ENCODE results near the gene COMMD10. TPM values are rescaled to one million over a fixed set of nuclear protein-coding genes. Genes with fewer than 3 reads are reported as not detected.

The COMMD10 gene
- total RNA-seq, 4 donors from 2014 or later = 17.6 to 35.7 (median 25.7) TPM

GRCh38 chr5:116289276-116289675 lies 204.5 kb downstream of the COMMD10 start:
- Histone ChIP-seq H3K4me3 (no peak overlapping the region), H3K36me3 (peaks cover 0 to 8% (median 3%) of the 10 kb centered on the region in 4 donors), H3K4me1 (peaks cover 0 to 5% (median 0%) of the 10 kb centered on the region in 4 donors), H3K9me3 (peaks cover 0 to 30% (median 15%) of the 10 kb centered on the region in 4 donors), H3K27me3 (no peaks in the 10 kb centered on the region), H3K27ac (replicated peaks in 1 of 4) (no peak overlapping the region)
- DNase-seq (ENCODE audit: extremely low spot score) = no peak
- 80% methylated on average over 3 of the region's 3 CpGs for WGBS
- intact Hi-C loops (cut with DNase I) = no loop called here
- TF ChIP-seq POLR2AphosphoS5 (IDR thresholded peaks at IDR 0.05) = no peak
- TF ChIP-seq CTCF (IDR thresholded peaks at IDR 0.05) = no peak
- no peak for TF ChIP-seq POLR2A (IDR thresholded peaks at IDR 0.05; ENCODE audit: low read depth)
- TF ChIP-seq EP300 (IDR thresholded peaks at IDR 0.05) = no peak

- H3K4me3 ChIP-seq = no peak overlapping the region
- intact Hi-C loops (cut with DNase I) = no loop called here
- H3K9me3 ChIP-seq = peaks cover 0 to 29% (median 12%) of the 10 kb centered on the region in 4 donors
- peaks cover 0 to 5% (median 0%) of the 10 kb centered on the region in 4 donors for H3K4me1 ChIP-seq
- no peaks in the 10 kb centered on the region for H3K27me3 ChIP-seq
- no peak overlapping the region for H3K27ac ChIP-seq (replicated peaks in 1 of 4)
- no peak for DNase-seq (ENCODE audit: extremely low spot score)
- H3K36me3 ChIP-seq = peaks cover 0 to 8% (median 3%) of the 10 kb centered on the region in 4 donors
- TF ChIP-seq POLR2AphosphoS5 (IDR thresholded peaks at IDR 0.05) = no peak
- TF ChIP-seq CTCF (IDR thresholded peaks at IDR 0.05) = no peak
- no peak for TF ChIP-seq POLR2A (IDR thresholded peaks at IDR 0.05; ENCODE audit: low read depth)
- no peak for TF ChIP-seq EP300 (IDR thresholded peaks at IDR 0.05)
- WGBS = 85% methylated on average over 1 of the region's 1 CpG
Observed at GRCh38 chr5:116291271-116291670, 206.4 kb downstream of the COMMD10 start.

- H3K27ac ChIP-seq (replicated peaks in 1 of 4) = no peak overlapping the region
- TF ChIP-seq EP300 (IDR thresholded peaks at IDR 0.05) (no peak), CTCF (IDR thresholded peaks at IDR 0.05) (no peak), POLR2A (IDR thresholded peaks at IDR 0.05; ENCODE audit: low read depth) (no peak), POLR2AphosphoS5 (IDR thresholded peaks at IDR 0.05) (no peak)
- H3K9me3 ChIP-seq = peaks cover 0 to 21% (median 10%) of the 10 kb centered on the region in 4 donors
- peaks cover 0 to 9% (median 4%) of the 10 kb centered on the region in 4 donors for H3K36me3 ChIP-seq
- H3K4me1 ChIP-seq = peaks cover 0 to 5% (median 0%) of the 10 kb centered on the region in 4 donors
- WGBS = 75% methylated on average over 4 of the region's 4 CpGs
- no peak overlapping the region for H3K4me3 ChIP-seq
- intact Hi-C loops (cut with DNase I) = no loop called here
- H3K27me3 ChIP-seq = no peaks in the 10 kb centered on the region
- DNase-seq (ENCODE audit: extremely low spot score) = no peak
Observed at GRCh38 chr5:116292321-116292720, 207.5 kb downstream of the COMMD10 start.

GRCh38 chr5:116296335-116297072 lies 211.7 kb downstream of the COMMD10 start:
- Histone ChIP-seq H3K36me3 (peaks cover 4 to 49% (median 25%) of the 10 kb centered on the region in 4 donors), H3K9me3 (peaks cover 0 to 16% (median 9%) of the 10 kb centered on the region in 4 donors), H3K4me1 (no peaks in the 10 kb centered on the region), H3K27me3 (no peaks in the 10 kb centered on the region), H3K27ac (replicated peaks in 1 of 4) (no peak overlapping the region), H3K4me3 (no peak overlapping the region)
- WGBS = 78% methylated on average over 4 of the region's 4 CpGs
- intact Hi-C loops (cut with DNase I) = no loop called here
- TF ChIP-seq CTCF (IDR thresholded peaks at IDR 0.05) (no peak), EP300 (IDR thresholded peaks at IDR 0.05) (no peak), POLR2AphosphoS5 (IDR thresholded peaks at IDR 0.05) (no peak), POLR2A (IDR thresholded peaks at IDR 0.05; ENCODE audit: low read depth) (no peak)
- DNase-seq (ENCODE audit: extremely low spot score) = no peak
